DOHH2 (cell line): ENCODE measurements around the gene INHBE.
"Not testable (repeated sequence)": the region's sequence is repeated elsewhere in the genome, so short reads cannot be mapped to it uniquely, and the experiment has no call there.

ENCODE experiments used
- H3F3A ChIP-seq: fragments of 200-600 bp; sonication (generic), shearing (Covaris generic); 2 replicates; pipeline ENCODE4 v1.6.0; 2016; ENCODE audit warnings: antibody characterized with exemption, mild to moderate bottlenecking; ENCODE audit not compliant: control insufficient read depth, insufficient read depth
- H3K27ac ChIP-seq: fragments of 200-600 bp; sonication (generic); 2 replicates; pipeline ENCODE4 v1.5.1; 2014; ENCODE audit warnings: low read depth, mild to moderate bottlenecking, low read length, moderate library complexity
- H3K27me3 ChIP-seq: fragments of 200-600 bp; sonication (generic); 2 replicates; pipeline ENCODE4 v1.6.1; 2014; ENCODE audit warnings: mild to moderate bottlenecking, low read length, mixed read lengths; ENCODE audit not compliant: control insufficient read depth
- H3K36me3 ChIP-seq: fragments of 200-600 bp; sonication (generic); 2 replicates; pipeline ENCODE4 v1.6.1; 2014; ENCODE audit warnings: mild to moderate bottlenecking, low read length, moderate library complexity, mixed read lengths; ENCODE audit not compliant: control insufficient read depth
- H3K4me1 ChIP-seq: fragments of 200-600 bp; sonication (generic); 2 replicates; pipeline ENCODE4 v1.6.1; 2014; ENCODE audit warnings: mild to moderate bottlenecking, low read length, mixed read lengths; ENCODE audit not compliant: control insufficient read depth
- H3K4me2 ChIP-seq: fragments of 200-600 bp; sonication (generic); 2 replicates; pipeline ENCODE4 v1.6.0; 2014; ENCODE audit warnings: mild to moderate bottlenecking, low read length, moderate library complexity
- H3K4me3 ChIP-seq: fragments of 200-600 bp; sonication (generic); 2 replicates; pipeline ENCODE4 v1.5.1; 2014; ENCODE audit warnings: mild to moderate bottlenecking, low read length, mixed read lengths
- H3K79me2 ChIP-seq: fragments of 200-600 bp; sonication (generic); 2 replicates; pipeline ENCODE4 v1.6.1; 2014; ENCODE audit warnings: mild to moderate bottlenecking, low read length, mixed read lengths; ENCODE audit not compliant: control insufficient read depth
- H3K9me2 ChIP-seq: fragments of 200-600 bp; sonication (generic); replicated peaks from 2 replicates; pipeline ENCODE4 v1.6.1; 2014; ENCODE audit warnings: mild to moderate bottlenecking, low read length, mixed read lengths; ENCODE audit not compliant: control insufficient read depth
- H3K9me3 ChIP-seq: fragments of 200-600 bp; sonication (generic); 2 replicates; pipeline ENCODE4 v1.6.1; 2014; ENCODE audit warnings: antibody characterized with exemption, low read length, mixed read lengths; ENCODE audit not compliant: control insufficient read depth, insufficient read depth
- H4K20me1 ChIP-seq: fragments of 200-600 bp; sonication (generic); 2 replicates; pipeline ENCODE4 v1.6.0; 2014; ENCODE audit warnings: low read depth, mild to moderate bottlenecking, antibody characterized with exemption, low read length, moderate library complexity; ENCODE audit not compliant: control insufficient read depth, insufficient read depth
- EZH2phosphoT487 ChIP-seq: fragments of 200-600 bp; sonication (generic); IDR thresholded peaks from 2 replicates; pipeline ENCODE4 v1.6.1; 2017; ENCODE audit warnings: borderline replicate concordance, mild to moderate bottlenecking, antibody characterized with exemption, low read length, moderate library complexity, mixed read lengths
- TF ChIP-seq, protein P1 (sequence below): fragments of 200-600 bp; sonication (generic); IDR thresholded peaks from one replicate; pipeline ENCODE4 v1.5.1; 2014; ENCODE audit warnings: antibody characterized with exemption, mild to moderate bottlenecking, low read depth, low read length; ENCODE audit not compliant: poor library complexity, severe bottlenecking

INHBE gene, protein sequence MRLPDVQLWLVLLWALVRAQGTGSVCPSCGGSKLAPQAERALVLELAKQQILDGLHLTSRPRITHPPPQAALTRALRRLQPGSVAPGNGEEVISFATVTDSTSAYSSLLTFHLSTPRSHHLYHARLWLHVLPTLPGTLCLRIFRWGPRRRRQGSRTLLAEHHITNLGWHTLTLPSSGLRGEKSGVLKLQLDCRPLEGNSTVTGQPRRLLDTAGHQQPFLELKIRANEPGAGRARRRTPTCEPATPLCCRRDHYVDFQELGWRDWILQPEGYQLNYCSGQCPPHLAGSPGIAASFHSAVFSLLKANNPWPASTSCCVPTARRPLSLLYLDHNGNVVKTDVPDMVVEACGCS

GRCh38 chr12:57454566-57455373 is at the start of gene INHBE:
INHBE (plus strand) TSS chr12:57455307; CDS start chr12:57455537, 230 bp downstream.
- TF ChIP-seq, protein P1, sequence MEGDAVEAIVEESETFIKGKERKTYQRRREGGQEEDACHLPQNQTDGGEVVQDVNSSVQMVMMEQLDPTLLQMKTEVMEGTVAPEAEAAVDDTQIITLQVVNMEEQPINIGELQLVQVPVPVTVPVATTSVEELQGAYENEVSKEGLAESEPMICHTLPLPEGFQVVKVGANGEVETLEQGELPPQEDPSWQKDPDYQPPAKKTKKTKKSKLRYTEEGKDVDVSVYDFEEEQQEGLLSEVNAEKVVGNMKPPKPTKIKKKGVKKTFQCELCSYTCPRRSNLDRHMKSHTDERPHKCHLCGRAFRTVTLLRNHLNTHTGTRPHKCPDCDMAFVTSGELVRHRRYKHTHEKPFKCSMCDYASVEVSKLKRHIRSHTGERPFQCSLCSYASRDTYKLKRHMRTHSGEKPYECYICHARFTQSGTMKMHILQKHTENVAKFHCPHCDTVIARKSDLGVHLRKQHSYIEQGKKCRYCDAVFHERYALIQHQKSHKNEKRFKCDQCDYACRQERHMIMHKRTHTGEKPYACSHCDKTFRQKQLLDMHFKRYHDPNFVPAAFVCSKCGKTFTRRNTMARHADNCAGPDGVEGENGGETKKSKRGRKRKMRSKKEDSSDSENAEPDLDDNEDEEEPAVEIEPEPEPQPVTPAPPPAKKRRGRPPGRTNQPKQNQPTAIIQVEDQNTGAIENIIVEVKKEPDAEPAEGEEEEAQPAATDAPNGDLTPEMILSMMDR, result no peak
- TF ChIP-seq EZH2phosphoT487, result no peak
- Histone ChIP-seq H3K9me2 (no peaks in the 10 kb centered on the region), H3K4me1 (peaks cover 38% of the 10 kb centered on the region), H3K36me3 (no peaks in the 10 kb centered on the region), H3K27me3 (no peaks in the 10 kb centered on the region), H3K27ac (no peak within 1 kb of the TSS), H3K4me2 (peak within 1 kb of the TSS; percentile 50), H3K4me3 (peak within 1 kb of the TSS; percentile 35), H4K20me1 (no peaks in the 10 kb centered on the region), H3F3A (peaks cover 10% of the 10 kb centered on the region; the same call in 1 of the 2 replicates), H3K9me3 (no peaks in the 10 kb centered on the region), H3K79me2 (no peaks in the 10 kb centered on the region)

- H3K27me3 ChIP-seq, result no peaks in the 10 kb centered on the region
- no peaks in the 10 kb centered on the region for H3K9me2 ChIP-seq
- peaks cover 75% of the 10 kb centered on the region for H3K79me2 ChIP-seq
- no peaks in the 10 kb centered on the region for H4K20me1 ChIP-seq
- no peak overlapping the region for H3K27ac ChIP-seq
- H3K9me3 ChIP-seq, result no peaks in the 10 kb centered on the region
- no peak overlapping the region for H3K4me3 ChIP-seq
- peaks cover 6% of the 10 kb centered on the region for H3K4me1 ChIP-seq
- no peaks in the 10 kb centered on the region for H3K36me3 ChIP-seq
- TF ChIP-seq, protein P1, result no peak
- TF ChIP-seq EZH2phosphoT487, result no peak
- H3K4me2 ChIP-seq, result no peak overlapping the region
- 0 out of 2 replicates have a peak, but pooled peaks cover 4% of the 10 kb centered on the region for H3F3A ChIP-seq
Observed at GRCh38 chr12:57410534-57410933, 44.6 kb upstream of the INHBE start.

GRCh38 chr12:57414160-57414559 is 40.9 kb upstream of the INHBE start:
- H3K27ac ChIP-seq, H3F3A ChIP-seq, H3K4me2 ChIP-seq, H4K20me1 ChIP-seq, H3K9me2 ChIP-seq, H3K4me3 ChIP-seq, H3K27me3 ChIP-seq, H3K9me3 ChIP-seq, H3K36me3 ChIP-seq: not testable (repeated sequence)
- peaks cover 24% of the 10 kb centered on the region for H3K4me1 ChIP-seq
- H3K79me2 ChIP-seq, result peaks cover 87% of the 10 kb centered on the region
